GM03348 (cell line): ENCODE measurements around the gene RBM25.

ENCODE experiments used
- DNase-seq: peaks from one replicate; pipeline ENCODE4 v3.0.0; 2012; ENCODE audit warnings: low spot score

RBM25 gene

DNA sequence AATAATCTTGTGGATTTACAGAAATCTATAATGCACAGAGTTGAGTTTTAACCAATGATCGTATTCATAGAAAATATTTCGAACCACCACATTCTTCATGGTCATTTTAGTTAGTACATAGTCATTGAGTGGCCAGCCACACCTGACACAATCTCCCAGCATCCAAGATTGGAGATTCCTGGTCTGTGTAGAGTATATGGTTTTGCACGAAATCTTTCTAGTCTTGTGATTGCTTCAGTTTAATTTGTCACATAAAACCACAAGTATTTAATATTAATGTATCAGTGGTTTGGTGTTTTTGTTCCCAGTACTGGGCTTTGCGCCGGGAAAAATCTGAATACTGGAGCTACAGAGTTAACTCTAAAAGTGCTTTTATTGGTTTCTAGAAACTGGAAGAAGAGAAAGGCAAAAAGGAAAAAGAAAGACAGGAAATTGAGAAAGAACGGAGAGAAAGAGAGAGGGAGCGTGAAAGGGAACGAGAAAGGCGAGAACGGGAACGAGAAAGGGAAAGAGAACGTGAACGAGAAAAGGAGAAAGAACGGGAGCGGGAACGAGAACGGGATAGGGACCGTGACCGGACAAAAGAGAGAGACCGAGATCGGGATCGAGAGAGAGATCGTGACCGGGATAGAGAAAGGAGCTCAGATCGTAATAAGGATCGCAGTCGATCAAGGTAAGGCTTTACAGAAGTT lies 44.6 kb downstream of the RBM25 start:
- no peak for DNase-seq

DNA sequence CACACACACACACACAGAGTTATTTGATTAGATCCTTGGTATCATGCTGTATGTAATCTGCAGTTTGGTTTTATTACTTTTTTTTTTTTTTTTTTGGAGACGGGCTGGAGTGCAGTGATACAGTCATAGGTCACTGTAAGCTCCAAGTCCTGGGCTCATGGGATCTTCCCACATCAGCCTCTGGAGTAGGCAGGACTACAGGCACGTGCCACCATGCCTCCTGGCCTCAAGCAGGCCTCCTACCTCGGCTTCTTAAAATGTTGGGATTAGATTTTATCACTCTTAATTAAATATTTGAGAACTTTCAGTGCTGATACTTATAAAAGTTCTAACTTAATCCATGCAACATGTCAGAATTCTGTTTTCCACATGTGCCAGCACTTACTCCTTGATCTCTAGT lies 46.7 kb downstream of the RBM25 start:
- DNase-seq: no peak

DNA sequence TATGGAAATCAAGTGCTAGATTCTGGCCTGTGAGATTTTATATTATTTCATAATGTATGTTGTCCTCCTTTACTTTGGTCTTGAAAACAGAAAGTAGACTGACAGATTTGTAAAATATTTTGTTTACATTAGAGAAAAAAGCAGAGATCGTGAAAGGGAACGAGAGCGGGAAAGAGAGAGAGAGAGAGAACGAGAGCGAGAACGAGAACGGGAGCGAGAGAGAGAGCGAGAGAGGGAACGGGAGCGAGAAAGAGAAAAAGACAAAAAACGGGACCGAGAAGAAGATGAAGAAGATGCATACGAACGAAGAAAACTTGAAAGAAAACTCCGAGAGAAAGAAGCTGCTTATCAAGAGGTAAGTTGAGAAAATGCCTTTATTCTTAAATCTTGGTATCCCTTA lies 47.4 kb downstream of the RBM25 start:
- no peak for DNase-seq

DNA sequence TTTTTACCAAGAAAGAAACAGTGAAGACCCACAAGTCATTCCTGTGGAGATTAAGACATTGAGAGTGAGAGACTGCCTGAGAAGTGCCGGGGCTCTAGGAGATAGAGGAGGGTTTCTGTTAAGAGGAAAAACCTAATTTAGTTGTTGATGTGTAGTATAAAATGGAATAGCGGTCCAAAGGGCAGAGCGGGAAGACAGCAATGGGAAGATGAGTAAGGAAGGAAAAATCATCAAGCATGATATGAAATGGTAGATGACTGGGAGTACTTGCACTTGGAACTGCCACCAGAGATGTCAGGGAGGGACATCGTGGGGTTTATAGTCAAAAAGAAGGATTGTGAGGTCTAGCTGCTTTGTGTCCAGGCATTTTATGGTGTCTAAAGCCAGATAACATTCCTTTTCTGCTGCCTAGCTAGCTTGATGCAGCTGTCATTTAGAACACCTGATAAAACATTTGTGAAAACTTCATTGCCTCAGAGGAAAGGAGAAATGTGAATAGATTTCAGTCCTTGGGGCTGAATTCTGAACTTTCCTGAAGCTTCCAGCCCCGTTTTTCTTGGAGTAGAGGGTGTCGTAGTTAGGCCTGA lies 57.8 kb downstream of the RBM25 start:
- DNase-seq: no peak

DNA sequence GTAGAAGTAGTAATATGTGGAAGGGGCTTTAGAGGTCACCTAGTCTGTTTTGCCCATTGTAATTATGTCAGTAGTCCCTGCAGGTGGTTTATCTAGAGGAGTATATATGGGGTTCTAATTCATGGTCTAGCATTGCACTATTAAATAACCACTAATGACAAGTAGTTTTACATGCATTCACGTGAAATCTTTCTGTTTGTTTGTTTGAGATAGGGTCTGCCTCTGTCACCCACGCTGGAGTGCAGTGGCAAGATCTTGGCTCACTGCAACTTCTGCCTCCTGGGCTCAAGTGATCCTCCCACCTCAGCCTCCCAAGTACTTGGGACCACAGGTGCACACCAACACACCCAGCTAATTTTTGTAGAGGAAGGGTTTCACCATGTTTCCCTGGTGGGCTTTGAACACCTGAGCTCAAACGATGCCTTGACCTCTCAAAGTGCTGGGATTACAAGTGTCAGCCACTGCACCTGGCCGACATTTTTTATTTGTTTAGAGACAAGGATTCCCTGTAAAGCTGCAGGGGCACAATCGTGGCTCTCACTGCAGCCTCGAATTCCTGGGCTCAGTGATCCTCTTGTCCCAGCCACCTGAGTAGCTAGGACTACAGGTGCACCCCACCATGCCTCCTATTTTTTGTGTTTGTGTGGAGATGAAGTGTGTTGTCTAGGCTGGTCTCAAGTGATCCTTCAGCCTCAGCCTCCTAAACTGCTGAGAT lies 66.0 kb downstream of the RBM25 start:
- no peak for DNase-seq

DNA sequence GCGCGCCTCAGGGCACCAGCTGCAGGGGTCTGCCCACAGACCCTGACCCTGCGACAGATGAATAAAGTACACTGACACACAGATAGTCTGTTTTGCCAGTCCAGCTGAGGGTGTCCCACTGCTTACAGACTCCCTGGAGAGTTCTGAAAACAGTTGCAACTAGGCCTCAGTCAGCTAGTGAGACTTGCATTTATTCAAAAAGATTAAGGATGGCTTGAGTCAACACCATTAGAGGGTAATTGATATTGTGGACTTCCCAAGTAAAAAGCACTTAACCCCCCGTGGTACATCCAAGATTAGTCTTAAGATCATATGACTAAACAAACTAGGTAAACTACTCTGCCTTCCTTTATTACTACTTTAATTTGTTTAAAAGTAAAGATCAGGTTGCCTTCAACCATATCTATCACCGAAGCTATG lies 66.8 kb downstream of the RBM25 start:
- no peak for DNase-seq

DNA sequence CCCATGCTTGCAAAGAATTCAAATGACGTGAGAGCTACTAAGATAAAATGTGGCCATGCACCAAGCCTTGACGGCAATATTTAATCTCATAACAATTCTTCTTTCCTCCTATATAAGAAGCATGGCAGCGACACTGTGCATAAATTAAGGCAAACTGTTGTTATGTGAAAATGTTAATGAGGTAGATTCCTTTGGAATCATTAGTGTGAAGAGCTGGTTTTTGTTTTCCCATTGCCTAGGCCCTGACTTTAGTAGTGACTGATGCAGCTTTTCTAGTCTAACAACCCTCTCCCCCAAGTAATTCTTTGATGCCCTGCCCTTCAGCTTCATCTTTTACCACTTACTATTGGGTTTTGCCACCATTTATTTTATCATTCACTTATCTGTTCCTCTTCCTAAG lies 67.4 kb downstream of the RBM25 start:
- no peak for DNase-seq

DNA sequence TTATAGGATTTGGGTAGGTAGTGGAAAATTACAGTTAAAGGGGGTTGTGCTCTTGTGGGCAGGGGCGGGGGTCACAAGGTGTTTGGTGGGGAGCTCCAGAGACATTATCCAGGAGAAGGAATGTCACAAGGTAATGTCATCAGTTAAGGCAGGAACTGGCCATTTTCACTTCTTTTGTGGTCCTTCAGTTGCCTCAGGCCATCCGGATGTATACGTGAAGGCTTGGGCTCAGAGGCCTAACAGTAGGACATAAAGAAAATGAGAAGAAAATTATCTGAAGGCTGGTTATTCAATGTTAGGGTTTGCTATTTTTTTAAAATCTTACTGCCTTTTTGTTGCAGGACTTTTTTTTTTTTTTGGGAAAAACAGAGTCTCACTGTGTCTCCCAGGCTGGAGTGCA lies 75.5 kb downstream of the RBM25 start:
- DNase-seq: no peak

DNA sequence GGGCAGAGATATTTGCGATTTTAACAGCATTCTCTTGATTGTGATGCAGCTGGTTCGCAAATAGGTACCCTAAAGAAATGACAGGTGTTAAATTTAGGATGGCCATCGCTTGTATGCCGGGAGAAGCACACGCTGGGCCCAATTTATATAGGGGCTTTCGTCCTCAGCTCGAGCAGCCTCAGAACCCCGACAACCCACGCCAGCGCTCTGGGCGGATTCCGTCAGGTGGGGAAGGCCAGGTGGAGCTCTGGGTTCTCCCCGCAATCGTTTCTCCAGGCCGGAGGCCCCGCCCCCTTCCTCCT lies 77.7 kb downstream of the RBM25 start:
- DNase-seq: no peak

DNA sequence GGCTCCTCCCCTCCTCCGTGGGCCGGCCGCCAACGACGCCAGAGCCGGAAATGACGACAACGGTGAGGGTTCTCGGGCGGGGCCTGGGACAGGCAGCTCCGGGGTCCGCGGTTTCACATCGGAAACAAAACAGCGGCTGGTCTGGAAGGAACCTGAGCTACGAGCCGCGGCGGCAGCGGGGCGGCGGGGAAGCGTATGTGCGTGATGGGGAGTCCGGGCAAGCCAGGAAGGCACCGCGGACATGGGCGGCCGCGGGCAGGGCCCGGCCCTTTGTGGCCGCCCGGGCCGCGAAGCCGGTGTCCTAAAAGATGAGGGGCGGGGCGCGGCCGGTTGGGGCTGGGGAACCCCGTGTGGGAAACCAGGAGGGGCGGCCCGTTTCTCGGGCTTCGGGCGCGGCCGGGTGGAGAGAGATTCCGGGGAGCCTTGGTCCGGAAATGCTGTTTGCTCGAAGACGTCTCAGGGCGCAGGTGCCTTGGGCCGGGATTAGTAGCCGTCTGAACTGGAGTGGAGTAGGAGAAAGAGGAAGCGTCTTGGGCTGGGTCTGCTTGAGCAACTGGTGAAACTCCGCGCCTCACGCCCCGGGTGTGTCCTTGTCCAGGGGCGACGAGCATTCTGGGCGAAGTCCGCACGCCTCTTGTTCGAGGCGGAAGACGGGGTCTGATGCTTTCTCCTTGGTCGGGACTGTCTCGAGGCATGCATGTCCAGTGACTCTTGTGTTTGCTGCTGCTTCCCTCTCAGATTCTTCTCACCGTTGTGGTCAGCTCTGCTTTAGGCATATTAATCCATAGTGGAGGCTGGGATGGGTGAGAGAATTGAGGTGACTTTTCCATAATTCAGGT lies 78.3 kb downstream of the RBM25 start, which contains the start of gene PSEN1:
Gene PSEN1 (plus strand): TSS at position 121 of the 839 bp plus-strand sequence. CDS start 11,513 bp downstream, outside the sequence.
- DNase-seq: peak; percentile 98

DNA sequence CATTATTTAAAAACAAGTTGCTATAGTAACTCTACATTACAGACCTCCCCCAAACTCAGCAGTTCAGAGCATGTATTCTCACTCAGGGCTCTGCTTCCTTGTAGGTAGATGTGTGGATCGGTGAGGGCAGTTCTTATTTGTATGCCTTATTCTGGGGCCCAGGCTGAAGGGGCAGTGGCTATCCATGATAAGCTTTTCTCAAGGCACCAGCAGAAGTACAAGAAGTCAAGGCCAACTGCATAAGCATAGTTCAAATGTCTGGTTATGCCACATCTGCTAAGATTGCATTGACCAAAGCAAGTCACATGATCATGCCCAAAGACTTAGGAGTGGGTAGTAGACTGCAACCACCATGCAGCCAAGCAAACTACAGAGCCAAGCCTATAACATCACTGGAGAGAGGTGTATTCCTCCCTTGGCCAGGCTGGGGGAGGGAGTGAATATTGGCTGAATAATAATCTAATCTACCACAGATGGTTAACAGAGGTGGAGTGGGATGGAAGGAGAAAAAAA lies 82.5 kb downstream of the RBM25 start:
- no peak for DNase-seq

DNA sequence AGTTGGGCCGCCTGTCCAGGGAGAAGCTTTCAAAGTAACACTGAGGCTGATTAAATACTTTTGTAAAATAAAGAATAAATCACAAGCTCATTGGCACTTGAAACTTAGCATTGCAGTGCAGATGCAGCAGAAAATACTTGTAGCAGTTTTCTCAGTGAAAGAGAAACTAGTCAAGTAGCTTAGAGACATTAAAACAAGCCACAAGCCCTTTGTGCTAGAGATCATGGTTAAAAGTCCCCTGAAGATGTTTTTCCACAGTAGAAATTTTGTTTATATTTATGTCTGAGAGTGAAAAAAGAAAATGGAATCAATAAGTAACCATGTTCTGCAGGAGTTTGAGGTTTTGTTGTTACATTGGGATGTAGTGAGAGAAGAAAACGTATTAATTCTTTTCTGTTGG lies 83.9 kb downstream of the RBM25 start:
- no peak for DNase-seq

DNA sequence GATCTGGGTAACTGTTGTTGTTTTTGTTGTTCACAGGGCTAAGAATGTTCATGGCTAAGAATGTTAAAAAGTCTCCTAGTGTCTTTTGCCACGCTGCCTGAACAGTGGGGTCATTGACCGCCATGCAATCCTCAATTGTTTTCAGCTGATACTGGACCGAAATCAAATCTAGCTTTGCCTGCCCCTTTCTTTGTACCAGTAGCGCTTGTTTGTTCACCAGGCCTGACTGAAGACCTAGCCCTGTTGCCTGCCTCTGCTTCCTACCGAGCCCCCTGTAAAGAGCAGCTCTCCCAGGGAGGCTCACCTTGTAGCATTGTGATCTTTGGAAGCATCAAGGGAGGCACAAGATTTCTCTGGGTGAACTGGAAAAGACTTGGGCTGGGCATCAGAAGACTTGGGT lies 84.7 kb downstream of the RBM25 start:
- DNase-seq: no peak

DNA sequence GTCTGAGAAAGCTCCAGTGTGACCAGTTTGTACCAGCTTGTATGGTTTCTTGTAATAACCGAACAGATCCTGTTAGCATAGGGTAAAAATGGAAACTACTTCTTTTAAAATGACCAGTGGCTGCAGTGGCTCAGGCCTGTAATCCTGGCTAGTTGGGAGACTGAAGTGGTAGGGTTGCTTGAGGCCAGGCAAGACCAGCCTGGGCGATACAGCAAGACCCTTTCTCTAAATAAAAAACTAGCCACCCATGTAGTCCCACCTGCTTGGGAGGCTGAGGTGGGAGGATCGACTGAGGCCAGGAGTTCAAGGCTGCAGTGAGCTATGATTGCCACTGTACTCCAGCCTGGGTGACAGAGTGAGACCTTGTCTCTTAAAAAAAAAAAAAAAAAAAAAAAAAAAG lies 85.3 kb downstream of the RBM25 start:
- no peak for DNase-seq

DNA sequence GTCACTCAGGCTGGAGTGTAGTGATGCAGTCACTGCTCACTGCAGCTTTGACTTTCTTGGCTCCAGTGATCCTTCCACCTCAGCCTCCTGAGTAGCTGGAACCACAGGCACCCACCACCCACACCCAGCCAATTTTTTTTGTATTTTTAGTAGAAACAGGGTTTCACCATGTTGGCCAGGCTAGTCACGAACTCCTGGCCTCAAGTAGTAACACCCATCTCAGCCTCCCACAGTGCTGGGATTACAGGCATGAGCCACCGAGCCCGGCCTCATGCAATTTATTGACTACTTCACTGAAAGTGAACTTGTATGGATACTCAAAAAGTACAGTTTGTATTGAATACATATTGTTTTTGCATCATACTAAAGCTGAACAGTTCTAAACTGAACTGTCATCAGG lies 87.0 kb downstream of the RBM25 start:
- no peak for DNase-seq

DNA sequence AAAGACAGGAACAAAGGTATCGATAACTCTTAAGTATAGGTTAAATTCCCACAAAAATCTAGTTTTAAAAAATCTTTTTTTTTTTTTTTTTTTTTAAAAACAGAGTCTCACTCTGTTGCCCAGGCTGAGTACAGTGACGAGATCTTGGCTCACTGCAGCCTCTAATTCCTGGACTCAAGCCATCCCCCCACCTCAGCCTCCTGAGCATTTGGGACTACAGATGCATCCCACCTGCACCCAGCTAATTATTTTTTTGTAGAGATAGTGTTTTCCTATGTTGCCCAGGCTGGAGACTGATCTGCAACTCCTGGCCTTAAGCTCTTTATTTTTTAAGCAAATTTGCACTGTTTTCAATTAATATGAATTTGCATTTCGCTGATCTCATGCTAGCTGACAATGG lies 87.8 kb downstream of the RBM25 start:
- DNase-seq: no peak

DNA sequence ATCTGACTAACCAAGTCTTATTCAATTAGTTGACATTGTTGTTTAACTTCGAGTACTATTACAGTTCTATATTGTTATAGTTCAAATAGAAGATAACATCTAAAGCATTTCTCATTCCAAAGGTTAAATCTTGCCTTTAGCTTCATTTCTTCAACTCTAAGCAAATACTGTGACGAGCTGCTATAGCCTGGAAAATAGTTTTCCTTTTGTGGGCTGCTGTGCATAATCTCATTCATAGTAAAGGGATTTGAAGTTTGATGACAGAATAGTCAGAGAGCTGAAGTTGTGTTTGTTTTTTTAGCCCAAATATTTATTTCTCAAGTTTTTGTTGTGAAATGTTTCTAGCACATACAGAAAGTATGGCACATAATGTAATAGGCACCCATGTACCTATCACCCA lies 91.4 kb downstream of the RBM25 start:
- DNase-seq: no peak

DNA sequence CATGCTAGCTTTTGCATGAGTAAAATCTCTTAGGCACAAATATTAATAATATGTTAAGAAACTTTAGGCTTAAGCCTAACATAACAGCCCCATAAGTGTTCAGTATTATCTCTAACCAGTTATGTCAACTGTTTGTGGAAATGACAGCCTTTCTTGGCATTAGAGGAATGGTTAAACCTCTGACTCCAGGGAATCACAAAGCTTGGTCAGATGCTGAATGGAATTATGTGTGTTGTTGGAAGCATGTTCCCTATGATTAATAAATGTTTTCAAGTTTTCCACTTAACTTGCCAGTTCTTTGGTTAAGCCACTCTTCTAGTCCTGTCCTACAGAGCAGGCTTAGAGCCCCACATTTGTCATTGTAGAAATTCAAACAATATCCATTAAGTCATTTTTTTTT lies 94.9 kb downstream of the RBM25 start:
- DNase-seq: peak; percentile 68

DNA sequence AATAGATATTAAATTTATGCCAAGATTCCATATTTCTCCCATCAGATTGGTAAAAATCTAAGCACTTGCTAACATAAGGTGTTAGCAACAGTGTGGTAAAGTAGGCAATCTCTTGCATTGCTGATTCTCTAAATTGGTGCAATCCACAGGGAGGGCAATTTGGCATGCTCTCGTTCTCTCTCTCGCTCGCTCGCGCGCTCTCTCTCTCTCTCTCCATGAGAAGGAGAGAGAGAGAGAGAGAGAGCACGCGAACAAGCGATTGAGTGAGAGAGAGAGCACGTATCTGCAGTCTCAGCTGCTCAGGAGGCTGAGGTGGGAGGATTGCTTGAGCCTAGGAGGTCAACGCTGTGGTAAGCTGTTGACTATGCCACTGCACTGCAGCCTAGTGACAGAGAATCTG lies 103.9 kb downstream of the RBM25 start:
- no peak for DNase-seq

DNA sequence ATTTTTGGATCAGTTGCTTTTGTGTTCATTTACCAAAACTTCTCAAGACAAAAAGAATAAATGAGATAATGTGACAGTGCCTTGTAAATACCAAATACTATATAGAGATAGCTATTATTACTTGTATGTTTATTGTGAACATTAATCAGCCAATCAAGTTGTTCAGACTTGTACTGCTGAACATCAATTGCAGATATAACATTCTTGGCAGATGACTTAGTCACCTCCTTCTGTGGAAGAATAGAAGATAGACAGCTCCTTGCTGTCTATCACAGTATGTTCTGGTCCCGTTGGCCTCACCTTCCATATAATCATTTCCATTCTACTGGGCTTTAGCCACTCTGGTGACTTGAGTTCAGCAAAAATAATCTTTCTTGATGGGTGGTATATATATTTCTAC lies 108.1 kb downstream of the RBM25 start:
- no peak for DNase-seq

DNA sequence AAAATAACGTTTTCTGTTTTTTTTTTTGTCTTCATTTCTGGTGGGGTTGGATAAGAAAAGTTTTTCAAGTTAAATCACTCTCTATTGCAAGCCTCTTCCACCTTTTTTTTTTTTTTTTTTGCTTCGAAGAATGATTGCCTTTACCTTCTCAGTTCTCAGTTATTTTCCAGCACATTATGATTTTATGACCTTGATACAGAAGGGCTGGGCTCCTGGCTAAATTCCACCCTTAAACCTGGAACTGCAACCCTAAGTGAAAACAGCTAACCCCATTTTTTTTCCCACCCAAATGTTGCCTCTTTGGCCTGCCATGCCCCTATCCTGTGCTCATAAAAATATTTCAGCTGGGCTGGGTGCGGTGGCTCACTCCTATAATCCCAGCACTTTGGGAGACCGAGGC lies 109.4 kb downstream of the RBM25 start:
- DNase-seq: no peak

DNA sequence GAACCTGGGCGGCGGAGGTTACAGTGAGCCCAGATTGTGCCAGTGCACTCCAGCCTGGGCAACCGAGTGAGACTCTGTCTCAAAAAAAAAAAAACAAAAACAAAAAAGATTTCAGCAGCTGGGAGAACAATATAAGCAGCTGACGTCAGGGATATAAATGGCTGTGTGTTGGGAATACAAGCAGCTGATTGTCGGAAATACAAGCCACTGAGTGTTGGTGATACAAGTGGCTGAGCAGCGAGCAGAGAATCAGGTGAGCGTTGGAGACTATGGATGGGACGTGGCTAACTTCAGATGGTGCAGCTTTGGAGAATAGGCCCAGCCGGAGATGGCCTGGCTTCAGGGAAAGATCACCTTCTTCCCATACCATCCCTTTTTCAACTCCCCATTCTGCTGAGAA lies 109.9 kb downstream of the RBM25 start:
- DNase-seq: no peak

DNA sequence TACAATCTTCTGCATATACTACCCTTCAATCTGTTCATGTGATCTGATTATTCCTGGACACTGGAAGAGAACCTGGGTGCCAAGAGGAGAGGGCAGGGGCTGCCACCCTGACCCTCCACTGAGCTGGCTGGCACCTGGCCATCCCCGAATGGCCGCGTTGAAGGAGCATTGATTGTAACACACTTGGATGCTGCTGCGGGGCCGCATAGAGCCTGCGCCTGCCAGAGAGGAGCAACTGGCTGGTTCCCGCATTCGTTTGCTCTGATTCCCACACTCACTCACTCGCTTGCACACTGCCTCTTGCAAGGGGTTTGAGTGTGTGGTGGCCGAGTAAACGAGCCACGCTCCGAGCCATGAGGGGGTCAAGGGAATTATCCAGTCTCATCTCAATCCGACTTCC lies 110.4 kb downstream of the RBM25 start:
- DNase-seq: no peak
